ENCODE results near the gene RBP2.

Gene RBP2

GRCh38 chr3:139482206-139482605 lies 5.9 kb upstream of the RBP2 start:
- TF ChIP-seq, protein P1, sequence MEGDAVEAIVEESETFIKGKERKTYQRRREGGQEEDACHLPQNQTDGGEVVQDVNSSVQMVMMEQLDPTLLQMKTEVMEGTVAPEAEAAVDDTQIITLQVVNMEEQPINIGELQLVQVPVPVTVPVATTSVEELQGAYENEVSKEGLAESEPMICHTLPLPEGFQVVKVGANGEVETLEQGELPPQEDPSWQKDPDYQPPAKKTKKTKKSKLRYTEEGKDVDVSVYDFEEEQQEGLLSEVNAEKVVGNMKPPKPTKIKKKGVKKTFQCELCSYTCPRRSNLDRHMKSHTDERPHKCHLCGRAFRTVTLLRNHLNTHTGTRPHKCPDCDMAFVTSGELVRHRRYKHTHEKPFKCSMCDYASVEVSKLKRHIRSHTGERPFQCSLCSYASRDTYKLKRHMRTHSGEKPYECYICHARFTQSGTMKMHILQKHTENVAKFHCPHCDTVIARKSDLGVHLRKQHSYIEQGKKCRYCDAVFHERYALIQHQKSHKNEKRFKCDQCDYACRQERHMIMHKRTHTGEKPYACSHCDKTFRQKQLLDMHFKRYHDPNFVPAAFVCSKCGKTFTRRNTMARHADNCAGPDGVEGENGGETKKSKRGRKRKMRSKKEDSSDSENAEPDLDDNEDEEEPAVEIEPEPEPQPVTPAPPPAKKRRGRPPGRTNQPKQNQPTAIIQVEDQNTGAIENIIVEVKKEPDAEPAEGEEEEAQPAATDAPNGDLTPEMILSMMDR (IDR thresholded peaks at IDR 0.05; ENCODE audit: control insufficient read depth, extremely low read depth, insufficient read depth), result no peak
- H3K4me3 ChIP-seq (ENCODE audit: low read depth, low read length), result no peak overlapping the region
- DNase-seq (ENCODE audit: low read depth), result no peak

DNA sequence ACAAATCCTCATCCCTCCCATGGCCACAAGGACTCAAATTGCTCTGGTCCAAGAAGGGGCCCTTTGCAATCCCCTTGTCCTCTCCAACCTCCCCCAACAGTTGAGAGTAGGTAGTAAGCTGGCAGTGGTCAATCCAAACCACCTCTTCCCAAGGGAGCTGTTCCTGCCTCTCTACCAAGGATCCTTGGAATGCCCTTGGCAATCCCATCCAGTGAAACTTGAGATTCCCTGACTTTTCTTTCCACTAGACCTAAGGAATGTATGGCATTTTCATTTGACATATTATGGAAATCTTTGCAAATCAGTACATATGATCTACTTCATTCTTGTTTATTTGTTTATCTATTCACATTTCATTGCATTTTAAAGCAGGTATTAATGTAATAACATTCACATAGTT lies 4.8 kb upstream of the RBP2 start:
- TF ChIP-seq, protein P1 (IDR thresholded peaks at IDR 0.05; ENCODE audit: control insufficient read depth, extremely low read depth, insufficient read depth), result no peak
- no peak for DNase-seq (ENCODE audit: low read depth)
- no peak overlapping the region for H3K4me3 ChIP-seq (ENCODE audit: low read depth, low read length)

- TF ChIP-seq, protein P1 (IDR thresholded peaks at IDR 0.05; ENCODE audit: control insufficient read depth, extremely low read depth, insufficient read depth), result no peak
- no peak for DNase-seq (ENCODE audit: low read depth)
- no peak overlapping the region for H3K4me3 ChIP-seq (ENCODE audit: low read depth, low read length)
Measured at GRCh38 chr3:139480585-139480984, 4.3 kb upstream of the RBP2 start.

DNA sequence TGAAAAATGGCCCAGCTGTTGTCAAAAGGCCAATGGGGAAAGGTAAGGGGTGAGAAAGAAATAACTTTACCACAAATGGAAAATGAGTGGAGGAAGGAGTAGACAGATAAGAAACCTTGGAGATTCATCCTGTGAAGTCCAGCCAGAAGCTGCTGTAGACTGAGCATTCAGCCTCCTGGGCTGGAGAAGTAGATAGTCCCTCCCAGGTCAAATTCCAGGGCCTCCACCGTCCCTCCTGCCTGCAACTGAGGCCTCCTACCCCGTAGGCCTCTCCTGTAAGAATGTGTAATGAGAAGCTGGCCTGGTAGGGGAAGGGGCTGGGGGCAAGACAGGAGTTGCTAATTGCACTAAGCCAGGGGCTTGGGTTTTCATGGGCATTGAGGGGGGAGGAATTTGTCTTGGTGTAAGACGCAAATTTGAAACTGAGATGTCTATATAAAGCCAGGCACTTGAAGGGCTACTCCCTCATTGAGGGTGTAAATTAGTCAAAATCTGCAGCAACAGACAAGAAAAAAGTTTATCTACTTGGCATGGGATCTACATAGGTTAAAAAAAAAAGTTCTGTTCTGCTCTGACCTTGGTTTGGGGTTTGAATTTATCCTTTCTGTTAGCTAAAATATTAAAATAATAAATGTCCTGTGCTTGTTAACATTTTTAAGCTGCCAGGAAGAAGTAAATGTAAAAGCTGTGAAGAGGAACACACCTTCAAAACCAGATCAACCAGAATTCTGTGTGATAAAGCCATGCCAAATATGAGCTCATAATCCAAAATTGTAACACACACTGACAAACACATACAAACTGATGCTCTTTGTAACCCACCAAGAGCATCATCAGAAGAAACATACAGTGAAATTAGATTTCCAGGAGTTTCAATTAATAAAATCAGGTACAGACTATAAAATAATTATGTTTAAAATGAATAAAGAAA lies 1.7 kb upstream of the RBP2 start:
- DNase-seq (ENCODE audit: low read depth), result peak; percentile 75
- TF ChIP-seq, protein P1 (IDR thresholded peaks at IDR 0.05; ENCODE audit: control insufficient read depth, extremely low read depth, insufficient read depth), result no peak
- H3K4me3 ChIP-seq (ENCODE audit: low read depth, low read length), result no peak overlapping the region

- no peak overlapping the region for H3K4me3 ChIP-seq (ENCODE audit: low read depth, low read length)
- TF ChIP-seq, protein P1 (IDR thresholded peaks at IDR 0.05; ENCODE audit: control insufficient read depth, extremely low read depth, insufficient read depth), result no peak
- no peak for DNase-seq (ENCODE audit: low read depth)
Measured at GRCh38 chr3:139473155-139473771, 3.1 kb downstream of the RBP2 start.

GRCh38 chr3:139472380-139473010 lies 3.8 kb downstream of the RBP2 start:
- no peak overlapping the region for H3K4me3 ChIP-seq (ENCODE audit: low read depth, low read length)
- no peak for DNase-seq (ENCODE audit: low read depth)
- TF ChIP-seq, protein P1 (IDR thresholded peaks at IDR 0.05; ENCODE audit: control insufficient read depth, extremely low read depth, insufficient read depth), result no peak

Data from LNCaP clone FGC (cell line).